Hematopoietic multipotent progenitor cell treated with erythropoietin and hydrocortisone succinate and interleukin-3 and kit ligand, for 4 days (in vitro differentiated cells): ENCODE measurements around the gene SLC25A24.
"Not testable (repeated sequence)": the region's sequence is repeated elsewhere in the genome, so short reads cannot be mapped to it uniquely, and the experiment has no call there.

Experiments used
- DNase-seq: peaks from one replicate; pipeline ENCODE4 v3.0.0-alpha.2; 2015

The SLC25A24 gene

DNA sequence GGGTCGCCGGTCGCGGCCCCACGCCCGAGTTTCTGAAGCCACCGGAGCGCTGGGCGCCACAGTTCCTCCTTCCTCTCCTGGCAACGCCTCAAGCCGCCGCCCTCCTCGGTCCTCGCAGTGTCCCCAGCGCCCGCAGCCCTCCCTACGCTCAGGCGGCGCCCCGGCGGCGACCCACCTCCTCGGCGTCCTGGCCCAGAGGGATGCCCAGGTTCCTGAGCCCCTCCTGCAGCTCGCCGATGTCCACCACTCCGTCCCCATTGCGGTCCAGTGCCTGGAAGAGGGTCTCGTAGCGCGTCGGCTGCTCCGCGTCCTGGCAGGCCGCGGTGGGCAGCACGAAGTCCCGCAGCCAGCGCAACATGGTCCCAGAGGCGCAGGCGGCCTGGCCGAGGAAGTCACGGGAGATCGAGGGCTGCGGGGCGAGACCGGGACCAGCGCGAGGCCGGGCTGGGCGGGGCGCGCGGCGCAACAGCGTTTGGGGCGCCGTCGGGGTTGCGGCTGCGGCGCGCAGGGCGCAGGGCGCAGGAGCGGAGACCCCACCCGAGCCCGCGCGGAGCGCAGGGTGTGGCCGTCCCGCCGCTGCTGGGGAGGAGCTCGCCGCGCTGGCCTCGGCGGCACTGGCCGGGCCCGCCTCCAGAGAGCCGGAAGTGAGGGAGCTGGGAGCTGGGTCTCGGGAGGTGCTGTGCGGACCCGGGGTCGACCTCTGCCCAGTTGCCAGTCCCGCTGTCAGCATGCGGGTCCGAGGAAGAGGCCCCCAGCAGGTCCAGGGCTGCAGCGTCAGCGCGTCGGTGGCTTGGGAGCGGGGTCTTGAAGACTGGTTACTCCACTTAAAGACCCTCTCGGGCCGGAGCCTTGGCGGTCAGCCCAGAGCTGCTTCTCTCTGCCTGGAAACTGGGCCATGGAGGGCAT is at the start of gene SLC25A24:
Gene SLC25A24 (minus strand): TSS at position 563 of the 906 bp plus-strand sequence. CDS start 205 bp downstream, at position 358.
- DNase-seq = peak; percentile 89

DNA sequence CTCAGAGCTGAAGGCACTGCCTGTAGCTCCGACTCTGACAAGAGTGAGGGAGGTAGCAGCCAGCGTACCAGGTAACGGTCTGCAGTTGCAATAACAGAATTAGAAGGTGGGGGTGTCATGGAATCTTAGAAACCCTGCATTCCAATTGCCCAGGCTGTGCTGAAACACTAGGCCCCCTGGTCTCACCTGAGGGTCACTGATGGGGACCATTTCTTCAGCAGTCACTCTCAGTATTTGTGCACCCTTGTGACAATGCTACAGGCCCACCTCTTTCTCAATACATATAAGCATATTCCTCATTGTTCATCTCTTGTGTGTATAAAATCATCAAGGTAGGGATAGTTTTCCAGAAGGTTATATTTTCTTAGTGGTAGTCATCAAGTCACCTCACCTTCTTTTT is 43.8 kb upstream of the SLC25A24 start, which contains the start of gene NBPF4:
Gene NBPF4 (minus strand): TSS at position 101 of the 400 bp plus-strand sequence. CDS start 315 bp downstream, outside the sequence.
- not testable (repeated sequence) for DNase-seq

DNA sequence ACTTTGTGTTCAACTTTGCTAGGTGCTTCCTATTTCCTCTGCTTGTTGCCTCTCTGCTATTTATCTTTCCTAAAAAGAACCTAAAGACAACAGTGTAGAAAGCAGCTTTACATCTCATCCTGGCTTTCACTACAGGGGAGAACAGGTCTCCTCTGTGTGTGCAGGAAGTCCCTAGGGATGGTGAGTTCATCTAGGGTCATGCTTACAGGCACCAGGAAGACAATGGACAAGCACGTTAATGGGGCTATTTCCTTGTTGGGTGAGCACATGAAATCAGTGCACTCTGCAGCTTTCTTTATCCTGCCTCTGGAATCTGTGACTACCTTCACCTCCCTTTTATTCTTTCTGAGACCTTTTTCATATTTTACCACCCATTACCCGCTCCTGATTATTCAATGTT is 39.3 kb upstream of the SLC25A24 start:
- DNase-seq = not testable (repeated sequence)

GRCh38 chr1:108235308-108235707 is 35.2 kb upstream of the SLC25A24 start:
- DNase-seq = not testable (repeated sequence)

- DNase-seq = not testable (repeated sequence)
These were observed 32.0 kb upstream of the SLC25A24 start for GRCh38 chr1:108232183-108232582.

DNA sequence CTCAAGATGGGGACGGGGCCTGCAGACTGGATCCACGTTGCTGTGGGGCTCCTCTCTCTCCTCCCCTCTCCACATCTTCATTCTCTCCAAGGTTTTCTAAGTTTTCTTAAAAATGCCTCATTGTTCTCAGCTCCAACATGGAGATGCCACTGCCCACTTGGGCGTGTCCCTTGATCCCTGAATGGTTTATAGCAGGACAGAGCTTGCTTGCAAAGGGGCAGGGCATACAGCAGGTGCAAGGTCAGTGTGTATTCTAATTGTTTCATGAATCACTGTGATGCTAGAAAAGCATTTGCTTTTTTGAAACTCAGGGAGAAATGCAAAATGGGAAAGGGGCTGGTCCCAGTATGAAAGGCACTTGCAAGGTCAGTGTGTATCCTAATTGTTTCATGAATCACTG is 29.8 kb upstream of the SLC25A24 start:
- DNase-seq = not testable (repeated sequence)

DNA sequence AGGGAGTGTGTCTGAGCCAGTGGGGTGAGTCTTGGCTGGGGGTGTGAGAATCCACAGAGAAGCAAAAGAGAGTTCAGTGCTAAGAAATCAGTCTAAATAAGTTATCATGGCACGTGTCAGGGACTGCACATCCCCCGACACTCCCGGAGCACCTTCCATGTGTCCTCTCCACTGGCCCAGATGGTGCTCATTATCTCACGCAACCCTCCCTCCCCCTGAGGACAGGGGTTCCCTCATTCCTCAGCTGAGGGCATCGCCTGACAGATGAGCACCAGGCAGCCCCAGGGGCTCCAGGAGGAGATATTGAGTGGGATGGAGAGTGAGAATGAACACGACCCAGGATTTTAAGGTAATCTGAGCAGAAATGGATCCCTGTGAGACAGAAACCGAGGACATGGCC is 27.6 kb upstream of the SLC25A24 start:
- DNase-seq = not testable (repeated sequence)

GRCh38 chr1:108226855-108227254 is 26.7 kb upstream of the SLC25A24 start:
- not testable (repeated sequence) for DNase-seq

GRCh38 chr1:108223226-108223625 is 23.1 kb upstream of the SLC25A24 start:
- not testable (repeated sequence) for DNase-seq

GRCh38 chr1:108217515-108218174 is 17.5 kb upstream of the SLC25A24 start:
- not testable (repeated sequence) for DNase-seq

GRCh38 chr1:108217007-108217406 is 16.9 kb upstream of the SLC25A24 start:
- not testable (repeated sequence) for DNase-seq

DNA sequence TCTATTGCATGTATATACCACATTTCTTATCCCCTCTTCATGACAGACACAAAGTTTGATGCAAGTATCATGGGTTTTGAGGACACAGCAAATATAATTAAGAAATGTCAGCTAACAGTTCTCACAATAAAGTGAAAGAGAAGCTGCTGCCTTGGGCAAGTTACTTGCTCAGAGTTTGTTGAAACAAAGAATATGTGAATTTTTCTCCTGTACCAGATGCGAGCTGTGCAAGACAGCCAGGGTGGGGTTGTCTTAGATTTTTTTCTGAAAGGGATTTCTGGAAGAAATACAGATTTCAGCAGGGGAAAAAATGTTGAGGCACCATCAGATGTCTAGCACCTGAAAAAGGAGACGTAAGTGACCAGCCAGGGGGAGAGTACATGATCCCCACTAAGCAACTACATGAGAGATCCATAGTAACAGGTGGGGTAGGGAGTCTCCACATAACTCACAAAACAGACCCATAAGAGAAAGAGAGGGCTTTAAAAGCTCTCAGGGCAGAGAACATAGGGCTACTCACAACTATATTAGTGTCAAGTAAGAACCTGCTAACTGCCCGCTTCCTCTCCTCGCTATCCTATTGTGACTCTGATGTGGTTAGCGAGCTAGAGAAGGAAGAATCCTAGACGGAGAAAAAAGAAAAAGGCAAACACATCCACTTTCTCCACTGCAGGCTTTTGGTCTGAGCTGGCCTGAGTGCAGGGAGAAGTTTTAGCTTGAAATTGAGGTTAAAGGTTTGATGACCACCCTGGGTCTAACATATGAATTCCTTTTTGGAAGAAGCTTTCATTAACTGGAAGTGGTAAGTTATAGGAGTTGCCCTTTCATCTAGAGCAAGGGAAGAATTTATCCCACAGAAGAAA is 16.1 kb upstream of the SLC25A24 start:
- DNase-seq = not testable (repeated sequence)

GRCh38 chr1:108214641-108215465 is 14.7 kb upstream of the SLC25A24 start:
- peak; percentile 69 for DNase-seq

- DNase-seq = no peak
These were observed 10.9 kb upstream of the SLC25A24 start for GRCh38 chr1:108211014-108211413.

- no peak for DNase-seq
These were observed 9.4 kb upstream of the SLC25A24 start for GRCh38 chr1:108209456-108210108.

DNA sequence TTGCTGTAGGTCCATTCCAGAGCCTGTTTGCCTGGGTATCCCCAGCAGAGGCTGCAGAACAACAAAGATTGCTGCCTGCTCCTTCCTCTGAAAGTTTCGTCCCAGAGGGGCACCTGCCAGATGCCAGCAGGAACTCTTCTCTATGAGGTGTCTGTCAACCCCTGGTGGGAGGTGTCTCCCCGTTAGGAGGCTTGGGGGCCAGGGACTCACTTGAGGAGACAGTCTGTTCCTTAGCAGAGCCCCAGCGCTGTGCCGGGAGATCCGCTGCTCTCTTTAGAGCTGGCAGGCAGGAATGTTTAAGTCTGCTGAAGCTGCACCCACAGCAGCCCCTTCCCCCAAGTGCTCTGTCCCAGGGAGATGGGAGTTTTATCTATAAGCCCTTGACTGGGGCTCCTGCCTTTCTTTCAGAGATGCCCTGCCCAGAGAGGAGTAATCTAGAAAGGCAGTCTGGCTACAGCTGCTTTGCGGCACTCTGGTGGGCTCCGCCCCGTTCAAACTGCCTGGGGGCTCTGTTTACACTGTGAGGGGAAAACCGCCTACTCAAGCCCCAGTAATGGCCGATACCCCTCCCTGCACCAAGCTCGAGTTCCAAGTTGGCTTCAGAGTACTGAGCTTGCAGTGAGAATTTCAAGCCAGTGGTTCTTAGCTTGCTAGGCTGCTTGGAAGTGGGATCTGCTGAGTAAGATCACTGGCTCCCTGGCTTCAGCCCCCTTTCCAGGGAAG is 8.7 kb upstream of the SLC25A24 start:
- peak; percentile 55 for DNase-seq

DNA sequence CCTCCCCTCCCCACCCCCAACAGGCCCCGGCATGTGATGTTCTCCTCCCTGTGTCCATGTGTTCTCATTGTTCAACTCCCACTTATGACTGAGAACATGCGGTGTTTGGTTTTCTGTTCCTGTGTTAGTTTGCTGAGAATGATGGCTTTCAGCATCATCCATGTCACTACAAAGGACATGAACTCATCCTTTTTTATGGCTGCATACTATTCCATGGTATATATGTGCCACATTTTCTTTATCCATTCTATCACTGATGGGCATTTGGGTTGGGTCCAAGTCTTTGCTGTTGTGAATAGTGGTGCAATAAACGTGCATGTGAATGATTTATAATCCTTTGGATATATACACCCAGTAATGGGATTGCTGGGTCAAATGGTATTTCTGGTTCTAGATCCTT is 3.4 kb upstream of the SLC25A24 start:
- DNase-seq = not testable (repeated sequence)

- no peak for DNase-seq
These were observed 1.5 kb upstream of the SLC25A24 start for GRCh38 chr1:108201687-108202086.

DNA sequence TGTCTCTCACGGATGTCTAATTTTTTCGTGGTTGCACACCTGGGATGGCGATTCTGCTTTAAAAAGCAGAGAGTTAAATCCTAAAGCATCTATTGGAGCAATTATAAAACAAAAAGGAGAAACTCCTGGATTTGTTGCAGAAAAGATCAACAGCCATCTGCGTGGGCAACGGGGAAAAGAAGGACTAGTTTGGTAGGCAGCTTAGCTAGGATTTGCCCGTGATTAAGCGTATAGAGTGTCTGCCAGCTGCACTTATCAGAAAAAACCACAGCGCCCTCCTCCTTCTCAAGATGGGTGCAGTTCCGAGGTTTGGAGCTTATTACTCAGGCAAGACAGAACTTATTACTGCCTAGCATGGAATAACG is 526 bp upstream of the SLC25A24 start:
- DNase-seq = peak; percentile 84

GRCh38 chr1:108199201-108199691 is 897 bp downstream of the SLC25A24 start:
- DNase-seq = peak; percentile 39
